ENCODE measurements around the gene HOXB9. TPM values are rescaled to one million over a fixed set of nuclear protein-coding genes. Genes with fewer than 3 reads are reported as not detected.

The HOXB9 gene
- total and polyA plus RNA-seq, 9 of the 15 experiments (the other 6 are each of a cell fraction or from before 2014, with no cell fraction given) = 3.1 to 196 (median 77.6) TPM

DNA sequence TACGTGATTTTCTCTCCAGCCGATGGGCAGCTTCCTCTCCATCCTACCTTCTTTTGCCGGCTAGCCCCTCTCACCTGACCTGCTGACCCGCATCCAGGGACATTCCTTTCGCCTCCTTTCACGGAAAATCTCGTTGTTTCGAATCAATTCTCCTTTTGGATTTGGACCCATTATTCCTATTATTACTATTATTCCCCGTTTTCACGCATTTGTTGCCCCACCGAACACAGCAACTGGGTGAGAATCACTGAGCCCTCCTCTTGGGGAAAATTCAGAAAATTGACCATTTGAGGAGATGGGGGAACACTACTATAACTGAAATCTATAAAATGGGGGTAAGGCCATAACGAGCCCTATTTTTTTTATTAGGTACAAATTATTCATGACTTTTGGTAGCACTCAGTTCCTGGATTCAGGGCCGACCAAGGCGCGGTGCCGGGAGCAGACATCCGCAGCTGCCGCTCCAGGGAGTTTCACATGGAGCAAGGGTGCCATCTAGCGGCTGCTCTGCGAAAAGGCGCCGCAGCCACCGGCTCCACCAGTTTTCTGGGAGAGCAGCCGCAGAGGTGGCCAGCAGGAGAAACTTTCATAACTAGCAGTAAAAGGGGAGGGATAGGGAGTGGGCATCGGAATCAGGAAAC is 7.8 kb downstream of the HOXB9 start (continued):
- TF ChIP-seq MYNN (IDR thresholded peaks at IDR 0.05) = no peak
- no peak for TF ChIP-seq MYNN (CRISPR knock-in tag; IDR thresholded peaks at IDR 0.05)
- TF ChIP-seq MEIS2 (IDR thresholded peaks at IDR 0.05; ENCODE audit: partially characterized antibody) = peak; percentile 40
- no peak; the same call in 1 of the 2 replicates for TF ChIP-seq ZFX (CRISPR knock-in tag; IDR thresholded peaks at IDR 0.05)
- TF ChIP-seq, protein P1, sequence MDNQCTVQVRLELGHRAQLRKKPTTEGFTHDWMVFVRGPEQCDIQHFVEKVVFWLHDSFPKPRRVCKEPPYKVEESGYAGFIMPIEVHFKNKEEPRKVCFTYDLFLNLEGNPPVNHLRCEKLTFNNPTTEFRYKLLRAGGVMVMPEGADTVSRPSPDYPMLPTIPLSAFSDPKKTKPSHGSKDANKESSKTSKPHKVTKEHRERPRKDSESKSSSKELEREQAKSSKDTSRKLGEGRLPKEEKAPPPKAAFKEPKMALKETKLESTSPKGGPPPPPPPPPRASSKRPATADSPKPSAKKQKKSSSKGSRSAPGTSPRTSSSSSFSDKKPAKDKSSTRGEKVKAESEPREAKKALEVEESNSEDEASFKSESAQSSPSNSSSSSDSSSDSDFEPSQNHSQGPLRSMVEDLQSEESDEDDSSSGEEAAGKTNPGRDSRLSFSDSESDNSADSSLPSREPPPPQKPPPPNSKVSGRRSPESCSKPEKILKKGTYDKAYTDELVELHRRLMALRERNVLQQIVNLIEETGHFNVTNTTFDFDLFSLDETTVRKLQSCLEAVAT (IDR thresholded peaks at IDR 0.05) = no peak
- TF ChIP-seq KDM1A (IDR thresholded peaks at IDR 0.05) = no peak
- TF ChIP-seq JUN (IDR thresholded peaks at IDR 0.05; ENCODE audit: borderline replicate concordance, low read depth, low read length) = no peak
- no peak for TF ChIP-seq JUN (CRISPR knock-in tag; IDR thresholded peaks at IDR 0.05; ENCODE audit: borderline replicate concordance)
- no peak for TF ChIP-seq FOXM1 (IDR thresholded peaks at IDR 0.05; ENCODE audit: low read depth)
- no peak for TF ChIP-seq FOXM1 (CRISPR knock-in tag; IDR thresholded peaks at IDR 0.05; ENCODE audit: low read depth)
- TF ChIP-seq TOE1 (IDR thresholded peaks at IDR 0.05; ENCODE audit: borderline replicate concordance) = 0 out of 2 replicates have a peak, but pooled peaks have one; percentile 51
- TF ChIP-seq TOE1 (CRISPR knock-in tag; IDR thresholded peaks at IDR 0.05; ENCODE audit: borderline replicate concordance, low read depth) = no peak
- no peak for TF ChIP-seq RHOXF2B (CRISPR knock-in tag; conservative IDR thresholded peaks at IDR 0.05)
- no peak for TF ChIP-seq ZNF146 (CRISPR knock-in tag; IDR thresholded peaks at IDR 0.05; ENCODE audit: unreplicated experiment)
- TF ChIP-seq NFIX (CRISPR knock-in tag; IDR thresholded peaks at IDR 0.05; ENCODE audit: low read depth) = no peak
- peak; percentile 96 to 97 (median 96) for TF ChIP-seq CTCF (IDR thresholded peaks at IDR 0.05 in 2 of 3, conservative IDR thresholded peaks at IDR 0.05 in 1 of 3; ENCODE audit: insufficient read depth in 2 of 3, low read depth in 1 of 3, low read length in 3 of 3)
- no peak for TF ChIP-seq TEAD2 (tag; IDR thresholded peaks at IDR 0.05)
- TF ChIP-seq MTA1 (IDR thresholded peaks at IDR 0.05; ENCODE audit: borderline replicate concordance) = no peak
- TF ChIP-seq CTCFL (IDR thresholded peaks at IDR 0.05; ENCODE audit: borderline replicate concordance, insufficient read depth, low read depth, low read length, poor library complexity, severe bottlenecking) = peak; percentile 82
- TF ChIP-seq IFI16 (CRISPR knock-in tag; IDR thresholded peaks at IDR 0.05) = no peak
- TF ChIP-seq ELK1 (CRISPR knock-in tag; IDR thresholded peaks at IDR 0.05) = no peak
- no peak for TF ChIP-seq POLR3G (IDR thresholded peaks at IDR 0.05; ENCODE audit: extremely low read depth, insufficient read length, insufficient replicate concordance)
- TF ChIP-seq SMARCB1 (IDR thresholded peaks at IDR 0.05; ENCODE audit: insufficient read length, low read depth) = no peak
- TF ChIP-seq STAG1 (CRISPR knock-in tag; IDR thresholded peaks at IDR 0.05; ENCODE audit: borderline replicate concordance) = peak; percentile 88

All from K562 (cell line).